ENCODE measurements around the gene SDC1. TPM values are rescaled to one million over a fixed set of nuclear protein-coding genes. Genes with fewer than 3 reads are reported as not detected.
A peak's percentile ranks its signal among the peaks of the same experiment; 100 is the strongest.

SDC1 gene
- polyA plus RNA-seq, 4 donors, result 36.9 to 89.9 (median 58.3) TPM

DNA sequence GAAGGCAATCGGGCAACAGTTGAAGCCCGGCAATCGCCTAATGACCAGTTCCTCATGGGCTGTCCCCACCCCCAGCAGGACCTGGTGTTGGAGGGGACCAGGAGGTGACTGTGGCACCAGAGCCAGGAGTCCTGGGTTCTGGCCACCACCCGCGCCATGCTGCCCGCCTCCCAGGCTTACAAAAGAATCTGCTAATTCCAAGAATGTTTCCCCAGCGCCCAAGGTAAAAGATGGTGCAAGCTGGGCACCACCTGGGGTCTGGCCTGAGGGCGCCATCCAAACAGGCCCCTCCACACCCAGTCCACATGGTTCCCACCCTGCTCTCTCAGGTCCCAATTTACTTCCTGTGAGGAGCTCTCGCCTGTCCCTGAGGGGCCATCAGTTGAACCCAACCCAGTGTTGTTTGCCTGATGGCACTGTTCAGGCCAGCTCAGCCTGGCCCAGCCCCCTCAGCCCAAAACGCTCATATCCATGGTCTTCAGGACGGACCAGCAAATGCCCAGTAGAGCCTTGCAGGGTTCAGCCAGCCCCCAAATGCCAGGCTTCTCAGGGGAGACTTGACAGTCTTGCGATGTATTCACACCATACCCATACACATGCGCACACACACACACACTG is 5.1 kb downstream of the SDC1 start:
- DNase-seq, result no peak
- FAIRE-seq, result no peak
- no peak overlapping the region for H3K27ac ChIP-seq (ENCODE audit: low read depth in 1 of 3, low read length in 2 of 3)
- H3K36me3 ChIP-seq (ENCODE audit: control insufficient read depth in 3 of 3, insufficient read depth in 2 of 3, low read depth in 1 of 3, low read length in 3 of 3), result peaks cover 0 to 64% (median 0%) of the 10 kb centered on the region in 3 donors
- H3K9me3 ChIP-seq (ENCODE audit: control insufficient read depth in 2 of 2, insufficient read depth in 1 of 2, low read depth in 1 of 2, low read length in 1 of 2), result no peaks in the 10 kb centered on the region
- no peak overlapping the region for H3K4me3 ChIP-seq (ENCODE audit: low read depth in 1 of 3, low read length in 3 of 3)
- WGBS, 3 donors, result 90 to 95% (median 94%) methylated on average over 13 of the region's 13 CpGs
- H3K27me3 ChIP-seq (ENCODE audit: control insufficient read depth in 3 of 3, insufficient read depth in 3 of 3, low read length in 3 of 3), result no peaks in the 10 kb centered on the region
- H3K4me1 ChIP-seq (ENCODE audit: control insufficient read depth in 3 of 3, insufficient read depth in 2 of 3, low read depth in 1 of 3, low read length in 2 of 3), result peaks cover 2 to 41% (median 5%) of the 10 kb centered on the region in 3 donors

DNA sequence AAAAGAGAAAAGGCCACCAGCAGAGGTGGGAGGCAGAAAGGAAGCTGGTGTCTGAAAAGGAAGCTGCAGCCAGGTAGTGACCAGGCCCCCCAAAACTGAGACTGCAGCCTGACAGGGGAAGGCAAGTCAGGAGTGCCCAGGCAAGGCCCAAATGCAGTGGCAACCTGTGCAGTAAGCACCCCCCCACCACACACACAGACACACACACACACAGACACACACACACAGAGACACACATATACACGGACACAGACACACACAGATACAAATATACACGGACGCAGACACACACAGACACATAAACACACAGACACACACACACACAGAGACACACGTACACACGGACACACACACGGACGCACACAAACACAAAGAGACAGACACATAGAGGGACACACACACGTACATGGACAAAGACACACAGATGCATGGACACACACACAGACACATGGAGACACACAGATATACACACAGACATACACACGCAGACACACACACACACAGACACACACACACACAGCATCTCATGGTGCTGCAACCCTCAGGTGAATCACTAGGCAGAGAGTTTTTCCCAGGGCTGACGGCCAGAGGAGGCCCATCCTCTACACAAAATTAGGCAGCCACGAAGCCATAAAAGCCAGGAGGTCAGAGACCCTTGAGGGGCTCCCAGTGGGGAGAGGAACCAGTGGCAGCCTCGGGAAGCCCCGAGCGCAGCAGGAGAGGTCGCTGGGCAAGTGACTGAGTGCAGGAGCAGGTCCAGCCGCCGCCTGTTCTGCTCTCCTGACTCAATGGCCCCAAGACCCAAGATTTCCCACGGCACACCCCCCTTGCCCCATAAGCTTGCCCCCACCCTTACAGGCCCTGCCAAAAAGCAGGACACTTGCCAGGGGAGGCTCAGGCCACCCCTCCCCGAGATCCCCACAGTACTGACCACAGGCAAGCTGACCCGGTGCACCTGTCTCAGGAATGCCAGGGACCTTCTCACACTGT is 6.3 kb downstream of the SDC1 start:
- 74 to 88% (median 77%) methylated on average over 20 of the region's 20 CpGs for WGBS, 3 donors
- H3K4me3 ChIP-seq (ENCODE audit: low read depth in 1 of 3, low read length in 3 of 3), result no peak overlapping the region
- peaks cover 4 to 54% (median 5%) of the 10 kb centered on the region in 3 donors for H3K4me1 ChIP-seq (ENCODE audit: control insufficient read depth in 3 of 3, insufficient read depth in 2 of 3, low read depth in 1 of 3, low read length in 2 of 3)
- peaks cover 0 to 69% (median 0%) of the 10 kb centered on the region in 3 donors for H3K36me3 ChIP-seq (ENCODE audit: control insufficient read depth in 3 of 3, insufficient read depth in 2 of 3, low read depth in 1 of 3, low read length in 3 of 3)
- no peak for FAIRE-seq
- H3K9me3 ChIP-seq (ENCODE audit: control insufficient read depth in 2 of 2, insufficient read depth in 1 of 2, low read depth in 1 of 2, low read length in 1 of 2), result no peaks in the 10 kb centered on the region
- no peaks in the 10 kb centered on the region for H3K27me3 ChIP-seq (ENCODE audit: control insufficient read depth in 3 of 3, insufficient read depth in 3 of 3, low read length in 3 of 3)
- no peak for DNase-seq
- peak overlapping the region in 2 of 3 donors; percentile 18 to 82 for H3K27ac ChIP-seq (ENCODE audit: low read depth in 1 of 3, low read length in 2 of 3)

DNA sequence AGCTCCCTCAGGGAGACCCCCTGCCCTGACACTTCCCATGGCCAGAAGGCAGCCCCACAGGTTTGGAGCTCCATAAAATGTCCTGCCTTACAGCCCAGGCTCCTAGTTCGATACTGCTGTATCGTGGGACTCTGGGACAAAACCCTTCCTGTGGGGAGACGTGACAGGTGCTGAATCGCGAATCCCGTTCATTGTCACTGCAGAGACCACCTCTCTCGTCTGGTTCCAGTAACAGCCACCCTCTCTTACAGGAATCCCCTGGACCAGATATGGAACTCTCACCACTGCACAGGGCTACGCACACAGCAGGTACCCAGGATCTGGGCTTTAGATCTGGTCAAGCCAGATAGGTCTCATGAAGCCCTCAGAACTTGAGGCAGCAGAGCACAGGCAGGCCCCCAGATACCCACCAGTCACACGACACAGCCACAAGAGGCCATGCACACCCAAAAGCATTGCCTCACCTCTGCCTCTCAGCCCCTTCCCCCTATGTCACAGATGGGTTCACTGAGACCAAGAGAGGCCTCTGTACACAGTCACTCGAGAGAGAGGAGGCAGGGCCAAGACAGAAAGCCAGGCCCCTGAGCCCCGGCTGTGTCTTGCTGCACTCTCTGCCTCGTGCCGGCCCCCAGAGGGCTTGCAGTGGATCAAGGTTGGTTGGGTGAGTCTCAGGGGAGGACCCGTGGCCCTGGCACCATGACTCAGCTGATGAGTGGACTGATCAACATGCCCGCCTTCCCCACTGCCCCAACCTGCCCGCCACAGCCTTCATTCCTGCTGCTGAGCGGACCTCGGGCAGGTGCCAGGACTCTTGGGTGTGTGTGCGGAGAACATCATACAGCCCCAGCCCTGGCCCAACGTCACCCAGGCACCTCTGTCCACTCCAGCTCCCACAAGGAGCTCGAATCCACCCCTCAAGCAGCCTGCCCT is 7.6 kb downstream of the SDC1 start:
- no peaks in the 10 kb centered on the region for H3K27me3 ChIP-seq (ENCODE audit: control insufficient read depth in 3 of 3, insufficient read depth in 3 of 3, low read length in 3 of 3)
- DNase-seq (peak in 1 of 2 donors; percentile 67), FAIRE-seq (no peak)
- H3K9me3 ChIP-seq (ENCODE audit: control insufficient read depth in 2 of 2, insufficient read depth in 1 of 2, low read depth in 1 of 2, low read length in 1 of 2), result no peaks in the 10 kb centered on the region
- H3K4me1 ChIP-seq (ENCODE audit: control insufficient read depth in 3 of 3, insufficient read depth in 2 of 3, low read depth in 1 of 3, low read length in 2 of 3), result peaks cover 4 to 58% (median 5%) of the 10 kb centered on the region in 3 donors
- H3K36me3 ChIP-seq (ENCODE audit: control insufficient read depth in 3 of 3, insufficient read depth in 2 of 3, low read depth in 1 of 3, low read length in 3 of 3), result peaks cover 0 to 72% (median 0%) of the 10 kb centered on the region in 3 donors
- H3K27ac ChIP-seq (ENCODE audit: low read depth in 1 of 3, low read length in 2 of 3), result peak overlapping the region in 2 of 3 donors; percentile 70 to 82
- 64 to 79% (median 65%) methylated on average over 21 of the region's 21 CpGs for WGBS, 3 donors
- no peak overlapping the region for H3K4me3 ChIP-seq (ENCODE audit: low read depth in 1 of 3, low read length in 3 of 3)

DNA sequence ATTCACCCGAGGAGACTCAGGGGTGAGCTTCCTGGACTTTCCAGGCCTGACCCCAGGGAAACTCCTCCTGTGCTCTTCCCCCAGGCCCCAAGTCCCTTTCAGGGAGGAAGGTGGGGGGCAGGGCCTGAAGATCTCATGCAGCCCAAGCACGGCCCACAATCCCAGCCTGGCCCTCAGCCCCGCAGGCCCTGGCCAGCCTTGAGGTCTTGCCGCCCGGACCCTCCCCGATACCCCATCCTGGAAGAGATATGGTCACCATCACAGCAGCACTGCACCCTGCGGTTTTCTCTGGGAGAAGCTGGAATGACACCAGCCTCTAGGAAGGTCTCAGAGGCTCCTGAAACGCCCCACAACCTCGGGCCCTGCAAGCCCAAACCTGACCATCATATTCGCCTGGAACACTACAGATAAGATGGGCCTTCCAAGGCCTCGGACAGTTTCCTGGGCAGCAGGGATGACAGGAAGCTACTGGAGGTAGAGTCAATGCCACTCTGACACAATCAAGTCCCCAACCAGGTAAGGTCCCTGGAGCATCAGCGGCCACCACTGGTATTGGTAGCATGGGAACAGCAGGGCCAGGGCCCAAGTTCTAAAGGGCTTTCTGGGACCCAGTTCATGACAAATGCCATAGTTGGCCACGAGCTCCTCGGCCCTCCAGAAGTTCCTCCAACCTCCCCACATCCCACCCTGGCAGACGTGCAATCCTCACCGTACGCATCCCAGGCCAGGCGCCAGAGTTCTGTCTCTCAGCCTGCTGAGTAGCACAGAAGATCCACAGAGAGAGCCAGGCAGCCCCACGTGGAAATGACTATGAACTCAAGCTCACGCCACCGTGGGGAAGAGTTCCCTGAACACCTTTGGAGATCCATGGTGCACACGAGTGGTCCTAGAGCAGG is 8.6 kb downstream of the SDC1 start:
- Histone ChIP-seq H3K9me3 (ENCODE audit: control insufficient read depth in 2 of 2, insufficient read depth in 1 of 2, low read depth in 1 of 2, low read length in 1 of 2) (no peaks in the 10 kb centered on the region), H3K36me3 (ENCODE audit: control insufficient read depth in 3 of 3, insufficient read depth in 2 of 3, low read depth in 1 of 3, low read length in 3 of 3) (peaks cover 0 to 77% (median 0%) of the 10 kb centered on the region in 3 donors), H3K27ac (ENCODE audit: low read depth in 1 of 3, low read length in 2 of 3) (peak overlapping the region; percentile 82 to 89 (median 88)), H3K4me1 (ENCODE audit: control insufficient read depth in 3 of 3, insufficient read depth in 2 of 3, low read depth in 1 of 3, low read length in 2 of 3) (peaks cover 4 to 53% (median 5%) of the 10 kb centered on the region in 3 donors), H3K27me3 (ENCODE audit: control insufficient read depth in 3 of 3, insufficient read depth in 3 of 3, low read length in 3 of 3) (no peaks in the 10 kb centered on the region), H3K4me3 (ENCODE audit: low read depth in 1 of 3, low read length in 3 of 3) (no peak overlapping the region)
- no peak for FAIRE-seq
- 70 to 81% (median 77%) methylated on average over 22 of the region's 22 CpGs for WGBS, 3 donors
- no peak for DNase-seq

DNA sequence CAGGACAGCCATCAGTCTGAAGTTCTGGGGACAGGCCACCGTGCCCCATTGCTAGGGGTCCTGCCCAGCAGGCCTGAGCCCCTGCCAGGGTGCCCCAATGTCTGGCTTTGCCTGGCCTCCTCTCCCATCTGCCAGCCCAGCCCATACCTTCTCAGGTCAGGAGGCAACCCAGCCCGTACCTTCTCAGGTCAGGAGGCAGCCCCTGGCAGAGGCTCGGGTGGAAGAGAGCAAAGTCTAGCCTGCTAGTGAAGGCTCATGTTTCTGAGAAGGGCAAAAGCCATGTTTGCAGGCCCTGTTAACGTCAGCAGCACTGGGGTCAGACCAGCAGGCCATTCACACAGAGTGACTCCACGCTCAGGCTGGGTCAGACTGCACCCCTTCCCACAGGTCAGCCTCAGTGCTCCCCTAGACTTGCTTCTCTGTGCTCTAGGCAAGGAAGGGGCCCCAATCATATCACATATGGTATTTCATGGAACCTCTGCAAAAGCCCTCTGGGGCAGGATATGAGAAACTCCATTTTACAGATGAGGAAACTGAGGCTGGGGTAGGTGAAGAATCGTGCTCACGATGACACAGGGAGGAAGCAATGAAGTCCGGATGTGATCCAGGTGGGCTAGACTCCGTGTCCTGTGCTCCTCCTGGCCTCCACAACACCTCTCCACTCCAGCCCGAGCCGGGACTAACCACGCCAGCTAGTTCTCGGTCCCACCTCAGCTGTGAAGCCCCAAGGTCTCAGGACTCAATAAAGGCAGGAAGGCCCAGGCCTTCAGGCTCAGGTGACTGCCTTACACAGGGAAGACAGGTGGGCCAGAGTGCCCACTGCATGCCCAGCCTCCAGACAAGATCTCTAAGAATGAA is 9.5 kb downstream of the SDC1 start:
- H3K4me1 ChIP-seq (ENCODE audit: control insufficient read depth in 3 of 3, insufficient read depth in 2 of 3, low read depth in 1 of 3, low read length in 2 of 3), result peaks cover 0 to 51% (median 4%) of the 10 kb centered on the region in 3 donors
- no peak overlapping the region for H3K4me3 ChIP-seq (ENCODE audit: low read depth in 1 of 3, low read length in 3 of 3)
- WGBS, 3 donors, result 50 to 77% (median 56%) methylated on average over 13 of the region's 13 CpGs
- peak overlapping the region; percentile 82 to 89 (median 88) for H3K27ac ChIP-seq (ENCODE audit: low read depth in 1 of 3, low read length in 2 of 3)
- no peaks in the 10 kb centered on the region for H3K9me3 ChIP-seq (ENCODE audit: control insufficient read depth in 2 of 2, insufficient read depth in 1 of 2, low read depth in 1 of 2, low read length in 1 of 2)
- peaks cover 0 to 82% (median 0%) of the 10 kb centered on the region in 3 donors for H3K36me3 ChIP-seq (ENCODE audit: control insufficient read depth in 3 of 3, insufficient read depth in 2 of 3, low read depth in 1 of 3, low read length in 3 of 3)
- FAIRE-seq, result no peak
- peak; percentile 85 to 96 for DNase-seq
- no peaks in the 10 kb centered on the region for H3K27me3 ChIP-seq (ENCODE audit: control insufficient read depth in 3 of 3, insufficient read depth in 3 of 3, low read length in 3 of 3)

DNA sequence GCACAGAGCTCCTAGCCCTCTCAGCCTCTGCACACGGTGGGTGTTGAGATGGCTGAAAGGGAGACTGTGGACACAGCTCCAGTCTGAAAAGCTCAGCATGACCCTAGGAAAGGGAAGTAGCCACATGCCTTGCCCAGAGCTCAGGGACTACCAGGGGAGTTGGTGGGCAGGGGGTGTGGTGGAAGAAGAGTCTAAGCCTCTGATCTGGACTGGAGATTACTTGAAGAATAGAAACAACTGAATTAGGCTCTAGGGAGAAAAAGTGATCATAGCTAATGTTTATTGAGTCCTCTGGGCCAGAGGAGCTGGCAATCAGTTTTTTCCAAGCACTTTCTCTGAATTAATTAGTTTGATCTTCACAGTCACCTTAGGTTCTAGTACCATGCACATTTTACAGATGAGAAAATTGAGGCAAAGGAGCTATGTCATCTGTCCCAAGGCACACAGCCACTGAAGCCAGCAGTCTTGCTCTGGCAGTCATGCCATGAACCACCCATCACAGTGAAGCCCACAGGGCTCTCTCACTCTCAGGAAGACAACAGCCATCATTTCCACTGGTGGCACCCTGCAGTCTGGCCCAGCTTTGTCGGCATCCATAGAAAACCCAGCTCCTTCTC is 10.3 kb downstream of the SDC1 start:
- H3K27ac ChIP-seq (ENCODE audit: low read depth in 1 of 3, low read length in 2 of 3), result peak overlapping the region; percentile 82 to 89 (median 88)
- no peaks in the 10 kb centered on the region for H3K9me3 ChIP-seq (ENCODE audit: control insufficient read depth in 2 of 2, insufficient read depth in 1 of 2, low read depth in 1 of 2, low read length in 1 of 2)
- no peak overlapping the region for H3K4me3 ChIP-seq (ENCODE audit: low read depth in 1 of 3, low read length in 3 of 3)
- DNase-seq, result no peak
- peaks cover 0 to 51% (median 4%) of the 10 kb centered on the region in 3 donors for H3K4me1 ChIP-seq (ENCODE audit: control insufficient read depth in 3 of 3, insufficient read depth in 2 of 3, low read depth in 1 of 3, low read length in 2 of 3)
- no peak for FAIRE-seq
- WGBS, 3 donors, result 26 to 61% (median 41%) methylated on average over 2 of the region's 2 CpGs
- no peaks in the 10 kb centered on the region for H3K27me3 ChIP-seq (ENCODE audit: control insufficient read depth in 3 of 3, insufficient read depth in 3 of 3, low read length in 3 of 3)
- peaks cover 0 to 80% (median 0%) of the 10 kb centered on the region in 3 donors for H3K36me3 ChIP-seq (ENCODE audit: control insufficient read depth in 3 of 3, insufficient read depth in 2 of 3, low read depth in 1 of 3, low read length in 3 of 3)
